MG63 (cell line): ENCODE results near the gene AGAP3. TPM values are rescaled to one million over a fixed set of nuclear protein-coding genes. Genes with fewer than 3 reads are reported as not detected.
A peak's percentile ranks its signal among the peaks of the same experiment; 100 is the strongest.

Experiments used
- DNase-seq: peaks from one replicate; pipeline ENCODE4 v3.0.0-alpha.2; 2020
- H3K27me3 ChIP-seq: fragments of 250-450 bp; sonication (Bioruptor Pico); 2 replicates; pipeline ENCODE4 v1.5.1; 2020; ENCODE audit warnings: mild to moderate bottlenecking, moderate library complexity
- H3K36me3 ChIP-seq: fragments of 250-450 bp; sonication (Bioruptor Pico); 2 replicates; pipeline ENCODE4 v1.5.1; 2020; ENCODE audit warnings: mild to moderate bottlenecking, moderate library complexity
- H3K4me3 ChIP-seq: fragments of 250-450 bp; sonication (Bioruptor Pico); 2 replicates; pipeline ENCODE4 v1.5.1; 2020; ENCODE audit warnings: mild to moderate bottlenecking, moderate library complexity
- H3K9me3 ChIP-seq: fragments of 250-450 bp; sonication (Bioruptor Pico); 2 replicates; pipeline ENCODE4 v1.5.1; 2020; ENCODE audit warnings: mild to moderate bottlenecking, moderate library complexity
- total RNA-seq: library from RNA; depleted of rRNA; stranded (reverse); fragments of >200 nt; shearing (Covaris generic); gene quantifications from 2 replicates; pipeline ENCODE4 v1.2.3, GENCODE V29; 2014; ENCODE audit warnings: low replicate concordance

Gene AGAP3
- total RNA-seq, 1 experiment from 2014 or later: 35.1 TPM

DNA sequence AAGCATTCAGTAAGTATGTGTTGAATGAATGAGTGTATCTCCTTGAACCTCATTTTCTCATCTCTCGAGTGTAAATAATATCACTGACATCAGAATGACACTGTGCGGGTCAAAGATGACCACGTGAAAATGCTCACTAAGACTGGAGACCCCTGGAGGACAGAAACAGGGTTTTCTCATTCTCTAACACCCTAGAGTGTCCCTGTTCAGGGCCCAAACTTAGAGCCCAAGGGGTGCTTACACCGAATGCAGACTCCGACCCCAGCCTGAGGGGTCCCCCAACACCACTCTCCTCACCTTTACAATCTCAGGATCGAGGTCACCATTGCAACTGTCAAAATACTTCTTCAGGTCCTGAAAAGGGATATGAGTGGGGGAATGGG is 30.0 kb upstream of the AGAP3 start:
- no peak for DNase-seq
- no peak overlapping the region for H3K4me3 ChIP-seq
- H3K27me3 ChIP-seq: no peaks in the 10 kb centered on the region
- H3K9me3 ChIP-seq: no peaks in the 10 kb centered on the region
- no peaks in the 10 kb centered on the region for H3K36me3 ChIP-seq

DNA sequence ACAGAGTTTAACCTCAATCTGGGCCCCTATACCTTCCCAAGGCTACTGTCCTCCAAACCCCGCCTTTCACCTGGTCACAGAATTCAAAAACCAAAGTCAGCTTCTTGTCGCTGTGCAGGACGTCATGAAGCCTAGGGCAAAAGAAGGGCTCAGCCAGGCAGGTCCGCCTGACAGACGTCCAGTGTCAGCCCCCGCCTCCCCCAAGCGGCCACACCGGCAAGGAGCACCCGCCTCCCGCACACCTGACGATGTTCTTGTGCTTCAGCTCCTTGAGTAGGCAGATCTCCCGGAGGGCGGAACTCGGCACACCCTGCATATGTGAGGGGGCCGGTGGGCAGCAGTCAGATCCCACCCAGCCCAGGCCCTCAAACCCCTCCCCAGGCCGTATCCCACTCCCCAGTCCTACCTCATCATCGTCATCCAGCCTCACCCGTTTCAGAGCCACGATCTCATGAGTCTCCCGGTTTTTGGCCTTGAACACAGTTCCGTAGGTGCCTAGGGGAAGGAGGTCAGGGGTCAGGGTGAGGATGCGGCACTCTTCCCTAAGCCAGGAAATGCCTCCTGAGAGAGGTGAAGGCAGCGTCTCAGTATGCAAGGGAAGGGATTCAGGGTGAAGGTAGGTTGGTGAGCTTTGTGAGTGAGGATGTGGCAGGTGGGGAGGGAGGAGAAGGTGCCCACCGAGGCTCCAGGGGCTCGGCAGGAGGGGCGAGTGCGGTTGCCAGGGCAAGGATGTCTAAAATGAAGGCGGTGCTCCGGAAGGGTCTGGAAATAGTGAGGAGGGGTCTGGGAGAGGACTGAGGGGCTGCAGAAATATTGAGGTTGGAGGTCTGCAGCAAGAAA is 29.4 kb upstream of the AGAP3 start:
- H3K4me3 ChIP-seq: peak overlapping the region; percentile 67
- no peaks in the 10 kb centered on the region for H3K9me3 ChIP-seq
- no peaks in the 10 kb centered on the region for H3K27me3 ChIP-seq
- DNase-seq: no peak
- no peaks in the 10 kb centered on the region for H3K36me3 ChIP-seq

DNA sequence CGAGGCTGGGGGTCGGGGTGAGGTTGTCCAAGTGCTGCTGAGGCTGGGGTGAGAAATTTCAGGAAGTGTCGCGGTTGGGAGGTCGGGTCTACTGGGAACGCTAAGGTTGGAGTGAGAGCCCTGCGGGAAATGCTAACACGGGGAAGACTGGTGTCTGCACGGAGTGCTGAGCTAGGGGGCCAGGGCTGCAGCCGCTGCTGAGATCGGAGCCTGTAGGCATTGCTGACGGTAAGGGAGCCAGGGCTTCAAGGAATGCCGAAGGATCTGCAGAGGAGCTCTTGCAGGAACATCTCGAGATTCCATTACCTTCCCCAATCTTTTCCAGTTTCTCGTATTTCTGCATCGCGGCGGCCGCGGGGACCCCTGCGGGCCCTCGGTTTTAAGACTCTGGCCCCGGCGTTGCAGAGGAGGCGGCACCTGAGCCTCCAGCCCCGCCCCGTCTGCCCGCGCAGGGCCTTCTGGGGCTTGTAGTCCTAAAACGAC is 28.7 kb upstream of the AGAP3 start, which contains the start of gene CDK5:
Gene CDK5 (minus strand): TSS at position 392 of the 483 bp plus-strand sequence. CDS start 49 bp downstream, at position 343.
- peak within 1 kb of the TSS; percentile 67 for H3K4me3 ChIP-seq
- no peaks in the 10 kb centered on the region for H3K27me3 ChIP-seq
- DNase-seq: no peak
- no peaks in the 10 kb centered on the region for H3K36me3 ChIP-seq
- H3K9me3 ChIP-seq: no peaks in the 10 kb centered on the region

DNA sequence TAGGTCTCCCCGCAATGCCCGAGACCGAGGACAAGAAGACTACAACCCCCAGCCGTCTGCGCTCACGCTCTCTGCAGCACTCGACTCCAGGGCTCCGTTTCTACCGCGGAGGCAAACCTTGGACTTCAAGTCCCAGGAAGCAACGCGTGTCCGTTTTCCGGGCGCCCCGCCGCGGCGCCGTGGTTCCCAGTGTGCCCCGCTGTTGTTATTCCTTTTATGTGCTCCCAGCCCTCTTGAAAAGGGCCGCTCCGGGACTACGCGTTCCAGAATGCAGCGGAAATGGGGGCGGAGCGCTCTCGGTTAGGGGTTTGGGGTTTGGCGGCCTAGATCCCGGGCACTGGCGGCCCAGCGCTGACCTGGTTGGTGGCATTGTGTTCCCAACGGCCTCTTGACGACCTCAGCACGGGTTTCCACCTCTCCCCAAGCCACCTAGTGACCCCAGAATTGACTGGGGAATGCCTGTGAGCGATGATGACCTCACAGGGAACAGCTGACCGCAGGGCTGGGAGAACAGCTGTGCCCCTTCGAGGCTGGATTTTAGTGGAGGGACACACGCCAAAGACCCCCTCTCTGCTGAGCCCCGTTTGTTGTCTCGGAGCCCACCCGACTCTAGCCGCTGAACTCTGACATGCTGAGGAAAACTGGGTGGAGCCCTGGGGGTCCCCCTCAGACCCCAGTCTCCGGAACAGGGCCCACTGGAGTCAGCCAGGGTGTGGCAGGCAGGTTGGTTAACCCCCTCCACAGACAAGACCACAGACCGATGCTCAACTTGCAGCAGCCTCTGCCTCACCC is 28.1 kb upstream of the AGAP3 start:
- Histone ChIP-seq H3K27me3 (no peaks in the 10 kb centered on the region), H3K36me3 (no peaks in the 10 kb centered on the region), H3K9me3 (no peaks in the 10 kb centered on the region), H3K4me3 (peak overlapping the region; percentile 67)
- peak; percentile 97 for DNase-seq

DNA sequence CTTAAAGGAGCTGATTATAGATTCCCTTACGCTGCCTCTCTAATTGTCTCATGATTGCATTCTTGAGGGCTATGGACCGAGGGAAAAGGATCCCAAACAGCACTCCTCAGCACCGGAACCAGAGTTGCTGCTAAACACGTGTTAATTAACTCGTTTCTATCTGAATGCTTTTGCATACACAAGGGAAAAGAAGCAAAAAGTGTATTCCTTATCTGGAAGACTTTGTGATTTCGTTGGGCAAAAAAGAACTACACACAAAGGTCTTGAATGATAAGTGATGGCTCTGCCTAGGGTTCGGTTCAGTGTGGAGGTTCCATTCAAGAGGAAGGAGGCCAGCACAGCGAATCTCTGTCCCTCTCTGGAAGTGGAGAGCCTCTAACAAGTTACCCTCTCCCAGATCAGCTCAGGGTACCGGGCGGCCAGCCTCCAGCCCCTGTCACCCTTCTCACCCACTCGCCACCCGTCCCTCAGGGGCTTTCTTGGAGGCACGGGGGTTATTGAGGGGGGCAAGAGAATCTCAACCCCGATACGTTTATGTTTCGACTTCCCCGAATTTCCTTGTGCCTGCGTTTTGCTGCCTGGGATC is 27.4 kb upstream of the AGAP3 start:
- no peak for DNase-seq
- H3K36me3 ChIP-seq: no peaks in the 10 kb centered on the region
- no peaks in the 10 kb centered on the region for H3K9me3 ChIP-seq
- peak overlapping the region; percentile 67 for H3K4me3 ChIP-seq
- H3K27me3 ChIP-seq: no peaks in the 10 kb centered on the region

DNA sequence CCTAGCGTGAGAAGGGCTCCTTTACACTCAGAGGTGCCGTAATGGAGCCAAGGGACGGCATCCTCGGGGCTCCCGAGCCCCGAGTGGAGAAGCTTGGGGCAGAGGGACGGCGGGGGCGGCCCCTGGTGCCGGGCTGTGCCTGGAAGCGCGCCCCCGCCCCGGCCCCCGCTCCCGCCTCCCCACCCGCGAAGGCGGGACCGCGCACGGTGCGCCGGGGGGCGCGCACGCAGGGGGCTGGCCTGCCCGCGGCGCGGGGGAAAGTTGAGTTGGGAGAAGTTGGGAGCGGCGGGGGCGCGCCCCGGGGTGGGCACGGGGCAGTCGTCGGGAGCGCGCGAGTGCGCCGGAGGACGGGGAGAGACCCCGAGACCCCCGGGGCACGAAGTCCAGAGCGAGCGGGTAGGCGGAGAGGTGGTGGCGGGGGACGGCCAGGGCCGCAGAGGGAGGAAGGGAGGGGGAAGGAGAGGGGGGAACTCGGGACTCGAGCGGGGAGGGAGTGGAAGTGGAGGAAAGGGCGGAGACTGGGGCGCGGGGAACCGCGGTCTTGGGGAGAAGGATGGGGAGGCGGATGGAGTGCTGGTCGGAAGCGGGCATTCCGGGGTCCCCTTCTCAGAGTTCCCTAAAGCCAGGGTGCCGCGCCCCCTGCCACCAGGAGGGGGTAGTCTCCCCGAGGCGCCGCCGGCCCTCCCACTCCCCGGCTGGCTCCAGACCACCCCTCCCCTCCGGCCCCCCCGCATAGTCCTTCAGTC is 26.7 kb upstream of the AGAP3 start, which contains the start of gene SLC4A2:
Gene SLC4A2 (plus strand): TSS at position 223 of the 746 bp plus-strand sequence. CDS start 2,399 bp downstream, outside the sequence.
- Histone ChIP-seq H3K9me3 (no peaks in the 10 kb centered on the region), H3K27me3 (no peaks in the 10 kb centered on the region), H3K4me3 (peak within 1 kb of the TSS; percentile 67), H3K36me3 (no peaks in the 10 kb centered on the region)
- DNase-seq: peak; percentile 74

DNA sequence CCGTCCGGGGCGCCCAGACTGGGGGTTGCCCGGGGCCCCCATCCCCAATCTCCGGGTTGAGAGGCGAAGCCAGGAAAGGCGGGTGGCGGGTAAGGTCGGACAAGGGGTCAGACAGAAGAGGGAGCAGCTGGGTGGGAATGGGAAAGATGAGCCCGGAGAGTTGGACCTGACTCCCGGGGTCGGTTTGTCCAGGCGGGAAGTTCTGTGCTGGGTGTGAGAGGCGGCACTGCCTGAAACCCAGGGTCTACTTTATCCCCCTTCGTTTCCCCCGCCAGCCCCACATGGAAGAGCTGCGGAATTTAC is 26.2 kb upstream of the AGAP3 start:
- Histone ChIP-seq H3K4me3 (peak overlapping the region; percentile 67), H3K36me3 (no peaks in the 10 kb centered on the region), H3K9me3 (no peaks in the 10 kb centered on the region), H3K27me3 (no peaks in the 10 kb centered on the region)
- no peak for DNase-seq

DNA sequence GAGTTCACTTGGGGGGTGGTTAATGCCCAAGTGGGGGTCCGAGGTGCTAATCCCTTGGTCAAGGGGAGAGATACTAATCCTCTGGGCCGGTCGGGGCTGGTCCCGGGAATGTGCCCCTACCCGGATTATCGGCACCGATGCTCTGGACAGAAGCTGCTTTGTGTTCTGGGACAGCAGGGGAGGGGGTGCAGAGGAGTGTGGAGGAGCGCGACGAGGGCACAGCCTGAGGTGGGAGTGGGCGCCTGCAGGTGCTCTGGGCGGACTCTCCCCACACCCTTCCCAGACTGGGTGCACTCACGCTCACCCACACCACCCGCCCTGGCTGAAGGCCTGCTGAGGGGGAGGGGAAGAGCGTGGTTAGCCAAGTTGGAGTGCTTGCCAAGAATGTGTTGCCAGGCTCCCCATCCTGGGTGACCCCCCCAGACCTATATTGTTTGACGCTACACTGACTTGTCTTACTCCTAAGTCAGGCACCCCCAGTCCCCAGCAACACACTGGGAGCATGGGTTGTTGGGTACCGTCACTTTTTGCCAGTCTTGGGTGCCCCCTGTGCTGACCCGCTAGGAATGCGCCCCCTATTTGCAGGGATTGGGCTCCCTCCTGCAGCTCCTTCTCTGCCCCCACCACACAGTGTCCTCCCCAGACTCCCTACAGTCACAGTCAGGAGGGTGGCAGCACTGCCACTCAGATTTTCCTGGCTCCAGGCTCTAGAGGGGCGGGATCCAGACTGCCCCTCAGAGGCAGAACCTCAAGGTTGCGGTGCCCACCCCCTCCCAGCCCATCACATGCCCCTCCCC is 25.7 kb upstream of the AGAP3 start:
- Histone ChIP-seq H3K36me3 (no peaks in the 10 kb centered on the region), H3K27me3 (no peaks in the 10 kb centered on the region), H3K9me3 (no peaks in the 10 kb centered on the region), H3K4me3 (peak overlapping the region; percentile 67)
- peak; percentile 19 for DNase-seq

DNA sequence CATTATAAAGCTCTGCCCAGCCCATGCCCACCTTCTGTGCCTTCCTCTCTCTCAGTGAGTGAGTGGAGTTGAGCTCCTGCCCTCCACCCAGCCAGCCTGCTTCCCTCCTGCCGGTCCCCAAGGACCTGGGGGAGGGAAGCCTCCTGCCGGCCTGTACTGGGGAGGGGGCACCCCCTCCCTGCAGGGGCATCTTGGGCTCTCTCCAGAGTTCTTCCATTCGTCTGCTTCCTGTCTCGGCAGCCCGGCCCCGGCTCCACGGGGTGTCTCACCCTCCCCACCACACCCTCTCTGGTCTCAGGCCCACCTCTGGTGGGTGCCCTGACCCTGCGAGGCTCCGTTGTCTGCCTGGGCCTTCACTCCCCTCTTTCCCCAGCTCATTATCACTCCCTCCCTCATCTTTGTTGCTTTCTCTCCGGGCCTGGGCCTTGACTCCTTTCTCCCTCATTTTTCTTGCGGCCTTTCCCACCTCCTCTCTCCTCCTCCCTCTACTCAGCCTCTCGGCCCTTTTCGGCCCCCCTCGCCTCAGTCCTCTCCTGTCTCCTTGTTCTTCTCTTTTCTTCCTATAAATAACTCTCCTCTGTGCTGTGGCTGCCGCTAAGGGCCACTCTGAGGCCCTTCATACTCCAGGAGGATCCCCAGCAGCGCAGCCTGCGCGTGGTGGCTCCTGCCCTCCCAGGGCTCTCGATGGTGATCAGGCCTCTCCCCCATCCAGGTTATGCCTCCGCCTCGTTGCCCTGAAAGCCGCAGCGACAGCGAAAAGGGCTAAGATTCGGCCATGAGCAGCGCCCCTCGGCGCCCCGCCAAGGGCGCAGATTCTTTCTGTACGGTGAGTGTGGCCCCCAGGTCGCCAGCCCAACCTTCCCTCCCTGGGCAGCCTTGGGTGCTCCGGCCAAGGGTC is 24.8 kb upstream of the AGAP3 start:
- H3K4me3 ChIP-seq: no peak overlapping the region
- H3K27me3 ChIP-seq: no peaks in the 10 kb centered on the region
- H3K36me3 ChIP-seq: no peaks in the 10 kb centered on the region
- H3K9me3 ChIP-seq: no peaks in the 10 kb centered on the region
- DNase-seq: no peak

DNA sequence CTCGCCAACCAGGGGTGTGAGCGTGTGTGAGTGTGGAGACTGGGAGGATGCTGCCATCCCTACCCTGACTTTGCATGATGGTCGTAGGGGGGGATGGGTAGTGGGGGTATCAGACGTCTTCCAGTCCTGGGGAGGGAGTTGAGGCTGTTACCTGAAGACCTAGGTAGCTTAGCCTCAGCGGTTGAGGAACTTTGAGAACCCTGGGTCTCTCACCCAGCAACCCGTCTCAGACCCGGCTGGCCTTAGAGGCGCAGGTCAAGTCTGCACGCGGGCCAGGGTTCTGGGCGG is 24.2 kb upstream of the AGAP3 start:
- Histone ChIP-seq H3K4me3 (no peak overlapping the region), H3K36me3 (no peaks in the 10 kb centered on the region)
- no peak for DNase-seq

DNA sequence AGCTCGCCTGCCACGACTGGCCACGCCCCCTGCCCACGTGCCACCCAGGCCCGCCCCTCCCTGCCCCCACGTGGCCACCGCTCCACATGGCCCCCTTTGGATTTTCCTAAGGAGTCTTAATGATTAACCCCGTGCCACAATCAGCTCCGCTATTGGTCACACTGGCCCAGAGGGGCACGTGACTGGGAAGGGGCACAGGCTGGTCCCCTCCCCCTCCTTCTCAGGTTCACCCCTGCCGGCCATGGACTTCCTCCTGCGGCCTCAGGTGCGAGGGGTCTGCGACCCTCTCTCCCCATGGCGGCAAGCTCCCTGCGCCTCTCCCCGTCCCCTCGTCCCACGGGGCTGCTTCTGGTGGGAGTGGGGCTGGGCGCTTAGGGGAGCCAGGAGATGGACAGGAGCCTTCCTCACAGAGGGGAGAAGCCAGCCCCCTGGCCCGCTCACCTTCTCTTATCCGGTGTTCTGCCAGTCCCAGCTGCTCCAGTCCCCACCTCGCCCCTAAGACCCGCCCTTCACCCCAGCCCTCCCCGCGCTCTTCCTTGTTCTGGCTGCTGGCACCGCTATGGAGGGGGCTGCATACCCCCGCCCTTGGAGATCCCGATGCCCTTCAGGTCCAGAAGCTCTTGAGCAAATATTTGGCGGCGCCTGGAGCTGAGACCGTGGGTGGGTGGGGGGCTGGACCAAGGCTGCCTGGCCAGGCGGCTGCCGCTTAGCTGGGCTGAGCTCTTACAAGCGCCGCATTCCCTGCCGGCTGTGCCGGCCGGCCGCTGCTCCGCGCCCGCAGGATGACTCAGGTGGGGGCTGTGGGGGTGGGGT is 23.7 kb upstream of the AGAP3 start:
- no peaks in the 10 kb centered on the region for H3K27me3 ChIP-seq
- H3K9me3 ChIP-seq: no peaks in the 10 kb centered on the region
- H3K4me3 ChIP-seq: no peak overlapping the region
- no peaks in the 10 kb centered on the region for H3K36me3 ChIP-seq
- peak; percentile 30 for DNase-seq

More for the DNA sequence above, 24.2 kb upstream of the AGAP3 start:
- Histone ChIP-seq H3K27me3 (no peaks in the 10 kb centered on the region), H3K9me3 (no peaks in the 10 kb centered on the region)

DNA sequence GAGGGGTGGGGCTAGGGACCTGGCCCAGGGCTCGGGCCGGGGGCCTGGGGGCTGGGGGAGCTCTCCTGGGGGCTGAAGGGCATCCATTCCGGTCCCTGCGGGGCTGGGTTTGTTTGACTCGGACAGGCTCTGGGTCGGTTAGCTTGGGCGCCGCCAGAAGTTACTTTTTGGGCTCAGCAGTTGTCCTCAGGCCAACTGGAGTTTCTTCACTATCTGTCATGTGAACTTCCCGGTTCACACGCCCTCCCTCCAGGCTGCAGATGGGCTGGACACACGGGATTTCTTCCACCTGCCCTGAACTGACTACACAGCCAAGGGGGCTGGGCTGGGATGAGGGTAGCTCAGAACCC is 23.1 kb upstream of the AGAP3 start:
- Histone ChIP-seq H3K4me3 (no peak overlapping the region), H3K27me3 (no peaks in the 10 kb centered on the region), H3K36me3 (no peaks in the 10 kb centered on the region; the same call in 1 of the 2 replicates), H3K9me3 (no peaks in the 10 kb centered on the region)
- no peak for DNase-seq

DNA sequence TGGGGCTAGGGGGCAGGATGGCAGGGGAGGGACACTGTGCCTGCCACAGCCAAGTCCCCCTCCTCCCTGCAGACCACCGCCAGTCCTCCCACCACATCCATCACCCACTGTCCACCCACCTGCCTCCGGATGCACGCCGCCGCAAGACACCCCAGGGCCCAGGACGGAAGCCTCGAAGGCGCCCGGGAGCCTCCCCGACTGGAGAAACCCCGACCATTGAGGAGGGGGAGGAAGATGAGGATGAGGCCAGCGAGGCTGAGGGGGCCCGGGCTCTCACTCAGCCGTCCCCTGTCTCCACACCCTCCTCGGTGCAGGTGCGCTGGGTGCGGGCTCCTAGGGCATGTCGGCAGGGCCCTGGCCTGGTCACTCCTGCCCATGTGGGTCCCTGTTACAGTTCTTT is 21.8 kb upstream of the AGAP3 start:
- no peaks in the 10 kb centered on the region; the same call in 1 of the 2 replicates for H3K36me3 ChIP-seq
- H3K9me3 ChIP-seq: no peaks in the 10 kb centered on the region
- H3K4me3 ChIP-seq: no peak overlapping the region
- H3K27me3 ChIP-seq: no peaks in the 10 kb centered on the region
- DNase-seq: no peak

DNA sequence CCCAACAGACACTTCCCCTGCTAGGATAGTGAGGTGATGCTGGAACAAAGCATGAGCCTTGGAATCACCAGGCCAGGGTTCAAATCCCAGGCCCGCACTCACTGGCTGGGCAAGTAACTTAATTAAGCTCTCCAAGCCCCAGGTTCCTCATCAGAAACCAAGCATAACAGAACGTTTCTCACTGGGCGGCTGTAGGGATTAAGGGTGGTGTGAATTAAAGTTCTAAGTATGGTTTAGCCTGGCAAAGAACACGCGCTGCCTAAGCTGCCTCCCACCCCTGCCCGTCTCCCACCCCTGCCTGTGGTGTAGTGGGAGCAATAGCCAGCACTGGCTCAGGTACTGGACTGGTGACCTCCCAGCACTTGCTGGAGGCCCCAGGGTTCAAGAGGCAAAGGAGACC is 21.3 kb upstream of the AGAP3 start:
- Histone ChIP-seq H3K9me3 (no peaks in the 10 kb centered on the region), H3K36me3 (no peaks in the 10 kb centered on the region; the same call in 1 of the 2 replicates), H3K4me3 (no peak overlapping the region), H3K27me3 (no peaks in the 10 kb centered on the region)
- no peak for DNase-seq
